GDM1 (cell line): Measurements from ENCODE around the gene KIF4A.
"Not testable (repeated sequence)": the region's sequence is repeated elsewhere in the genome, so short reads cannot be mapped to it uniquely, and the experiment has no call there.

ENCODE experiments used
- DNase-seq: peaks from one replicate; lab custom pipeline; 2025; lab: John Stamatoyannopoulos, UW

KIF4A gene, protein sequence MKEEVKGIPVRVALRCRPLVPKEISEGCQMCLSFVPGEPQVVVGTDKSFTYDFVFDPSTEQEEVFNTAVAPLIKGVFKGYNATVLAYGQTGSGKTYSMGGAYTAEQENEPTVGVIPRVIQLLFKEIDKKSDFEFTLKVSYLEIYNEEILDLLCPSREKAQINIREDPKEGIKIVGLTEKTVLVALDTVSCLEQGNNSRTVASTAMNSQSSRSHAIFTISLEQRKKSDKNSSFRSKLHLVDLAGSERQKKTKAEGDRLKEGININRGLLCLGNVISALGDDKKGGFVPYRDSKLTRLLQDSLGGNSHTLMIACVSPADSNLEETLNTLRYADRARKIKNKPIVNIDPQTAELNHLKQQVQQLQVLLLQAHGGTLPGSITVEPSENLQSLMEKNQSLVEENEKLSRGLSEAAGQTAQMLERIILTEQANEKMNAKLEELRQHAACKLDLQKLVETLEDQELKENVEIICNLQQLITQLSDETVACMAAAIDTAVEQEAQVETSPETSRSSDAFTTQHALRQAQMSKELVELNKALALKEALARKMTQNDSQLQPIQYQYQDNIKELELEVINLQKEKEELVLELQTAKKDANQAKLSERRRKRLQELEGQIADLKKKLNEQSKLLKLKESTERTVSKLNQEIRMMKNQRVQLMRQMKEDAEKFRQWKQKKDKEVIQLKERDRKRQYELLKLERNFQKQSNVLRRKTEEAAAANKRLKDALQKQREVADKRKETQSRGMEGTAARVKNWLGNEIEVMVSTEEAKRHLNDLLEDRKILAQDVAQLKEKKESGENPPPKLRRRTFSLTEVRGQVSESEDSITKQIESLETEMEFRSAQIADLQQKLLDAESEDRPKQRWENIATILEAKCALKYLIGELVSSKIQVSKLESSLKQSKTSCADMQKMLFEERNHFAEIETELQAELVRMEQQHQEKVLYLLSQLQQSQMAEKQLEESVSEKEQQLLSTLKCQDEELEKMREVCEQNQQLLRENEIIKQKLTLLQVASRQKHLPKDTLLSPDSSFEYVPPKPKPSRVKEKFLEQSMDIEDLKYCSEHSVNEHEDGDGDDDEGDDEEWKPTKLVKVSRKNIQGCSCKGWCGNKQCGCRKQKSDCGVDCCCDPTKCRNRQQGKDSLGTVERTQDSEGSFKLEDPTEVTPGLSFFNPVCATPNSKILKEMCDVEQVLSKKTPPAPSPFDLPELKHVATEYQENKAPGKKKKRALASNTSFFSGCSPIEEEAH

DNA sequence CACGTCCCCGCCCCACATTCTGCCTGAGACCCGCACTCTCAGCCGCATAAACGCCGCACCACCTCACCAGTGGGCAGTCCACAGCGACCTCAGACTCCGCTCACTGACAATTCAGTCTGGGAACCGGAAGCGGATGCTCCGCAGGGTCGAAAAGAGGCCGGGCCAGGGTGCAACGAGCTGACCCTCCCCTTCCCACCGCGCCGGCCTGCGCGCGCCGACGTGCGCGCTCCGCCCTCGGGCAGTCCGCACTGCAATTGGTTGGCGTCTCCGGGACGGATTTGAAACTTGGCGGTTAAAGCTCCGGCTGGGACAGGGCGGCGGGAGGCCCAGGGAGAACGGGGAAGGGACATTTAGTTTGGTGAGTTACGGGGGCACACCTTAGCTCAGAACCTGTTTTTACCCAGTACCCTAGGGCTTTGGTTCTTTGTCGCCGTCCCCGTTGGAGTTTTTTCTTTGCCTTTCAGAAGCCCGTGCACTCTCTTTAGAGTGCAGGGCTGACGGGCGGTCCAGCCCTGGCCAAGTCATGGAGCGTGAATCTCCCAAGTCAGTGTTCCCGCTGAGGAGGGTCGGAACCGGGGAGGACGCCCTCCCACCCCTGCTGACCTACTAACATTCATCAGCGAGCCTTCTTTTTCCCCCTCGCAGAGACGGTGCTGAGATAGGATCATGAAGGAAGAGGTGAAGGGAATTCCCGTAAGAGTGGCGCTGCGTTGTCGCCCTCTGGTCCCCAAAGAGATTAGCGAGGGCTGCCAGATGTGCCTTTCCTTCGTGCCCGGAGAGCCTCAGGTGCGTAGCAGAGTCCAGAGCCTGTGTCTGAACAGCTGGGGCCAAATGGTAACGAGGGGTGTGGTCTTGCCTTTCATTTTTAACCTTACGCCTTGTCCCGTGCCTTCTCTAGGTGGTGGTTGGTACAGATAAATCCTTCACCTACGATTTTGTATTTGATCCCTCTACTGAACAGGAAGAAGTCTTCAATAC, at the start of gene KIF4A, which contains the start of gene PDZD11:
Gene KIF4A, plus strand, starts transcription at position 312 of the 978 bp plus-strand sequence. Its CDS starts 355 bp downstream, at position 667.
Gene PDZD11, minus strand, starts transcription at position 135 of the 978 bp plus-strand sequence. CDS start 586 bp downstream, outside the sequence.
- peak; percentile 66 for DNase-seq

- no peak for DNase-seq
Observed at GRCh38 chrX:70240751-70241150, 49.2 kb upstream of the KIF4A start.

DNA sequence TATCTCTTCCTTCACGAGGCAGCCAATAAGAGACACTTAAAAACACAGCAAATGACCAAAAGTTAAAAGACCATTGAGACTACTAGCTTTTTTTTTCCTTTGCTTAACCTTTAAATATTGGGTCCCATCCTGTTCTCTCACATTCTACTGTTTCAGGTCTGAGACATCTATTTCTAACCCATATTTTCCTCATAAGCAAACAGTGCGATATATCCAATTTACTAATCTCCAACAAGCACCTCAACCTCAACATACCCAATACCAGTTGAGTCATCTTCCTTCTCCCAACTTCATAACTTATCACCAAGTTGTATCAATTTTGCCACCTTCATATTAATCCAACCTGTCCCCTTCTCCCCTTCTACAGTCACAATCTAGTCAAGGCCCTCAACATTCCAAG, 48.4 kb upstream of the KIF4A start:
- no peak for DNase-seq

DNA sequence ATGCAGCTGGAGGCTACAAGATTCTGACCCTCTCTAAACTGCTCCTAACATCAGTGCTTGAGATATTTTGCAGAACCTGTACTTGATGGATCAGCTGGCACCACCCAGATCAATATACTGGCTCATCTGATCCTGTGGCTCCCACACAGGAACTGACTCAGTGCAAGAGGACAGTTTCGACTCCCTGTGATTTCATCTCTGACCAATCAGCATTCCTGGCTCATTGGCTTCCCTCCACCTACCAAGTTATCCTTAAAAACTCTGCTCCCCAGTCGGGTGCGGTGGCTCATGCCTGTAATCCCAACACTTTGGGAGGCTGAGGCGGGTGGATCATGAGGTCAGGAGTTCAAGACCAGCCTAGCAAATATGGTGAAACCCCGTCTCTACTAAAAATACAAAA, 46.3 kb upstream of the KIF4A start:
- DNase-seq = not testable (repeated sequence)

DNA sequence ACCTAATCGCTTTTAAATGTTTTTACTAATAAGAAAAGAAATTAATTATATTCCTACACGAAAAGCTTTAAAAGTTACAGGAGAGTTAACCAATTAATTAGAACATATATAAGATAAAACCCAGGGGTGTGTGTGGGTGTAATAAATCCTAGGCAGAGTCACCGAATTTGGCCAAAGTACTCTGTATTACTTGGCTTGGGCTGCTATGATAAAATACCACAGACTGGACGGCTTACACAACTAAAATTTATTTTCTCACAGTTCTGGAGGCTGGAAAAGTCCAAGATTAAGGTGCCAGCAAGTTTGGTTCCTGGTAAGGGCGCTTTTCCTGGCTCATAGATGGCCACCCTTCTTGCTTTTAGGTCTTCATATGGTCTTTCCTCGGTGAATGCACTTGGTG, 45.0 kb upstream of the KIF4A start:
- no peak for DNase-seq

- DNase-seq = no peak
Observed at GRCh38 chrX:70247252-70247651, 42.7 kb upstream of the KIF4A start.

DNA sequence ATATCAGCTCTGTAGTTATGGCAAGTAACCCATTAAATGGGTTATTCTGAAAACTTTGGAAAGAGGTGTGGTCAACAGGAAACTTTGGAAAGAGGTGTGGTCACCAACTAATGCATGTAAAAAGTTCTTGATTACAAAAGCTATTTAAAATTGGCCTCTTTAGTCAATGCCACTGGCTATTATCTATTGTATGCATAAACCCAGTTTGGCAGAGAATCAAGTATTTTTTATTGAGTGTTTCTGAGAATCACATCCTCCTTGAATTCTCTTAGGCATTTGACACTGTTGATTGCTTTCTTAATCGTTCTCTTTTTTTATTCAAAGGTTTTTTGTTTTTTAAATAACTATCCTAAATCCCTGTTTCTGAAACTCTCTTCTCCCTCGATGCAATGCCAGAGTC, 37.4 kb upstream of the KIF4A start:
- DNase-seq = no peak

DNA sequence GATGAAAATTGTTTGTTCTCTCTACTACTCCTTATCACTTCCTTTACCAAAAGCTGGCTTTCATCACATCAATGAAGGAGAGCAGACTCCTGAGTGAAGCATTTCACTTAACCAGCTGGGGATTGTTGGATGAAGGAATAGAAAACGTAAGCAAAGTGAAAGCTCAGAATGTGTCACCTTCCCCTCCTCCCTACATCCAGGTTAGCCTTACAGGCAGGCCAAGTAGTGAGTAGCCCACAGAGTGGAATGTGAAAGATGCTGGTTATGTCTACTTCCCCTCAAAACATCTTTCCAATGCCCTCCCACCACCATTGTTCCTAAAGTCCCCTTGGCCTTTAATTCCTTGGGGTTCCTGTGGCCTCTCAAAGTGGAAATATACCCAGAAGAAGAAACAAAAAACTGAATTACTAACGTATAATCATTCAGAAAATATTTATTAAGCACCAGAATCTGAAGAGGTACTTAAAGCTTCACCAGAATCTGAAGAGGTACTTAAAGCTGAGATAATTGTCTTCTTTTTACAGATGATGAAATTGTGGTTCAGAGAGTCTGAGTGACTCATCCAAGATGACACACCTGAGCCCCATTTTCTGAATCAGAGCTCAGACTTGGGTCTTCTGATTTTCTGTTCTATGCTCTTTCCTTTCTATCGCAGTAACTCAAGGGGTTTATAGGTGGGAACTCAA, 36.4 kb upstream of the KIF4A start:
- no peak for DNase-seq

DNA sequence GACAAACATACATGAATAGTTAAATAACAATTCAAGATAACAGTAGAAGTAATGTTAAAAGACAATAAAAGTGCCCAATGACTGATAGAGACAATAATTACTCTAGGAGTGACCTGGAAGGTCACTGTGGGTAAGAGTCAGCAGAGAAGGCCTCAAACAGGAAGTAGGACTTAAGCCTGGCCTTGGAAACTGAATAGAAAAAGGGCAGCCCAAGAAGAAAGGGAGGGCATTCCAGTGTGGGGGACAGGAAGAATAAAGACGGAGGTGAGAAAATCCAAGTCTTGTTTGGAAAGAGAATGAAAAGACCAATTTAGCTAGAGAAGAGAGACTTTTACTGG, 35.9 kb upstream of the KIF4A start:
- no peak for DNase-seq

DNA sequence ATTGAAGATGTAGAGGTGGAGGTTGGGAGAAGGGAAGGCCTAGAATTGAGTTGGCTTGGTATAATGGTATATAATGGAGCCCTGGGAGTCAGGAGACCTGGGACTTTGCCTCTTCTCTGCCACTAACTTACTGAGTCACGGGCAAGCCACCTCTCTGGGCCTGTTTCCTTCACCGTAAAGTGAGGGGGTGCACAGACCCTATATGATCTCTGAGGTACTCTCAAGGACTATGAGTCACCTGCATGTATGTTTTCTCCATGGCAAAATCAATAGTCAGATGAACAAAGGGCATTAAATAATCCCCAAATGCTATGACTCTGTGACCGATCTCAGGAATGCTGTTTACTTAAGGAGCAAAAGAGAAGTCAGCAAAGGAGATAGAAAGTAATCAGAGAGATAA, 35.0 kb upstream of the KIF4A start:
- DNase-seq = no peak

- no peak for DNase-seq
Observed at GRCh38 chrX:70255452-70255851, 34.5 kb upstream of the KIF4A start.

DNA sequence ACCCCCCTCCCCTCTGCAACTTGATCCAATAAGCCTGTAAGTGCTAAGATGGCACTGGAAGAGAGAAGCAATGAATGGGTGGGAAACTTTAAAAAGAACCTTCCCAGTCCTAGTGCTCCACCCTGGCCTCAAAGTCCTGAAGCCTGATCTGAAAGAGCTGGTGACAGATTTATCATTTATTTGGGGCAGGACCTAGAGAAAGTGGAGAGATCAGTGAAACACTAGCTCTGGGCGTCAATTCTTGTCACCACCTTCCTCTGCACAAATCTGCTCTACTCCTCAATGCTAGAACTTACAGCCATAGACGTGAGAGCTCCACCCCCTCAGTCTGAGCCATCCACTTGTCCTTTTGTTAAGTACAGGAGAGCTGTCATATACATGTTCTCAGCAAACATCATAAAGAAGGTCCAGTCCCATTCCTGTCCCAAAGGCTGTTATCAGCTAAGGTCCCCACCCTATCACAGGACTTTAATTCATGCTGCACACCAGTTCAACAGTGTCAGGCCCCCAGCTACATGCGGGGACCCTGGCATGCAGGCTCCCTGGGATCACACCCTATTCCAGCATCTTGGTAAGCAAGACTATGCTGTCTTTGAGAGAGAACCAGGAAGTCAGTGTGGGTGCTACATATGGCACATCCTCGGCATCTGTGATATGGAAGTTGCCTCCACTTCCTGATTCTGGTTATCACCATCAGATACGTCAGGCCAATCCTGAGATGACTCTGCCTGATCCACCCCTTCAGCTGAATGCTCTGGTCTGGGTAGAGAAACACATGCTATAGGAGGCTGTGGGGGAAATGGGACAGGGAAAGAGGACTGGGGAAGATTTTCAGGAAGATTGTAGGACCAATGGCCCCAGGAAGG, 32.2 kb upstream of the KIF4A start:
- DNase-seq = no peak

DNA sequence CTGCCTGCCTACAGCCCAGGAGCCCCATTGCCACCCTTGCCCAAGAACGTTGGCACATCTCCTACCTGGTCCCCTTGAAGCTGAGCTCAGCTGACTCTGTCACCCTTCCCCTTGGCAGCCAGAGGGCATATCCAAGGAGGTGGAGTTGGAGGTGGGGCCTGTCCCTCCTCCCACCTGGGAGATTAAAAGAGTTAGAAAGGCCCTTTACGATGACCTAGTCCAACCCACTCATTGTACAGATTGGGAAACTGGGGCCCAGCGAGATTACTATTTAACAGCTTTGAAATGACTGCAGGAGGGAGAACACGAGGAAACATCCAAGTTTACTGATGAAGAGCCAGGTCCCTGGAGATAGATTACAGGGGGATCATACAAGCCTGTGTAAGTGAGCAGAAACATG, 29.8 kb upstream of the KIF4A start, which contains the start of gene P2RY4:
Gene P2RY4, minus strand, starts transcription at position 101 of the 400 bp plus-strand sequence. CDS start 580 bp downstream, outside the sequence.
- DNase-seq = no peak

GRCh38 chrX:70262952-70263567, 26.8 kb upstream of the KIF4A start:
- DNase-seq = peak; percentile 10

GRCh38 chrX:70264784-70265183, 25.1 kb upstream of the KIF4A start:
- no peak for DNase-seq

DNA sequence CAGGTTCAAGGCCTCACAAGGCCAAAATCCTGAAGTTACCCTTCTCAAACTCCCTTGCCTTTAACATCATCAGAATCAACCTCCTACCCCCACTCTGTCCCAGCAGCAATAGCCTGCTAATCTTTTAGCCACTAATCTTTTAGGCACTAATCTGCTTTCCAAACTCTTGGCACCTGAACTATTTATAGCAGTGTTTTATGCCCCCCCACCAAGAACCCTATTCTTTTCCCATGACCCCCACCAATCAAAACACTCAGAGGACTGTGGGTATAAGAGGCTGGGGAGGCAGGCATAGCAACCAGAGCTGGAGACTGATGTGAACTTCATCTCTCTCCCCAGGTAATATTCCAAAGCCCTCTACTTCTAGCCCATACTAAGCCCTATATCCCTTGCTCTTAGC, 21.9 kb upstream of the KIF4A start, which contains the start of gene ARR3:
Gene ARR3, plus strand, starts transcription at position 301 of the 400 bp plus-strand sequence. CDS start 1,052 bp downstream, outside the sequence.
- DNase-seq = no peak

GRCh38 chrX:70274029-70274428, 15.9 kb upstream of the KIF4A start:
- not testable (repeated sequence) for DNase-seq

GRCh38 chrX:70279081-70279480, 10.8 kb upstream of the KIF4A start:
- DNase-seq = no peak

DNA sequence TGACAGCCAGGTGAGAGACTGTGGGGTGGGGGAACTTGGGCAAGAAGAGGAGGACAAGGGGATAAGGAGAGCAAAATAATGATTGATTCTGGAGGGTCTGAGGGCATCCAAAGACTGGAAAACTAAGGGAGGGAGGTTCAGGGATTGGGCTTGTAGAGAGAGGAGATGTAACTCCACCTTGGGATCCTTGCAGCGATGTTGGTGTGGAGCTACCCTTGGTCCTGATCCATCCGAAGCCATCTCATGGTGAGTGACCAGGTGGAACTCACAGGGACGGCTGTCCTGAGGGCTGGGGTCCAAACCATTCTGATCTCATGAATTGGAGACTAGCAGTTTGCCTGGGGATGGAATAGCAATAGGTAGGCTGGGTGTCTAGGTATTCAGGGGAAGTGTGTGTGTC, 9.3 kb upstream of the KIF4A start:
- no peak for DNase-seq
